HL-60 (cell line): ENCODE measurements around the gene KRT2.

ENCODE experiments used
- GABPA ChIP-seq: IDR thresholded peaks from 2 replicates; pipeline ENCODE4 v1.6.1; 2012; ENCODE audit warnings: low read depth
- POLR2AphosphoS5 ChIP-seq: IDR thresholded peaks from 2 replicates; pipeline ENCODE4 v1.6.1; 2012; ENCODE audit warnings: low read depth
- REST ChIP-seq: IDR thresholded peaks from 2 replicates; pipeline ENCODE4 v1.6.1; 2012; ENCODE audit warnings: low read depth; ENCODE audit not compliant: insufficient replicate concordance
- TF ChIP-seq, protein P1 (sequence below): IDR thresholded peaks from one replicate; pipeline ENCODE4 v1.5.1; 2011; ENCODE audit warnings: low read length, control low read depth, inconsistent platforms; ENCODE audit not compliant: insufficient read depth

DNA sequence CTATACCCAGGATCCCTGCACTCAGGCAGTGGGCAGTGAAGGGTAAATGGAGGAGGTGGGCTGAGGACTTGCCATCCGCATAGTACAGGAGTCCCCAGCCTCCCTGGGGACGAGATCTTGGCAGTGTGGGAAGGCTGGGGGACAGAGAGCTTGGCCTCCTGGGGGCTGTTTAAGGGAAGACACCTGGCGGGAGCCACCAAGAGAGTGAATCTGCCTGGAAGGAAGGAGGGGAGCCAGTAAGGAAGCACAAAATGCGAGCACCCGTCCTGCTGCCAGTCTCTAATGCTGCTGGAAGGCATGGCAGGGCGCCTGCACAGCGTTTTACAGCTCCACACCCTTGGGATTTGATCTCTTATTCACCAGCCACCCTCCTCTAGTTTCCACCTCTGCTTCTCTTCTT is 7.4 kb upstream of the KRT2 start:
- TF ChIP-seq, protein P1, sequence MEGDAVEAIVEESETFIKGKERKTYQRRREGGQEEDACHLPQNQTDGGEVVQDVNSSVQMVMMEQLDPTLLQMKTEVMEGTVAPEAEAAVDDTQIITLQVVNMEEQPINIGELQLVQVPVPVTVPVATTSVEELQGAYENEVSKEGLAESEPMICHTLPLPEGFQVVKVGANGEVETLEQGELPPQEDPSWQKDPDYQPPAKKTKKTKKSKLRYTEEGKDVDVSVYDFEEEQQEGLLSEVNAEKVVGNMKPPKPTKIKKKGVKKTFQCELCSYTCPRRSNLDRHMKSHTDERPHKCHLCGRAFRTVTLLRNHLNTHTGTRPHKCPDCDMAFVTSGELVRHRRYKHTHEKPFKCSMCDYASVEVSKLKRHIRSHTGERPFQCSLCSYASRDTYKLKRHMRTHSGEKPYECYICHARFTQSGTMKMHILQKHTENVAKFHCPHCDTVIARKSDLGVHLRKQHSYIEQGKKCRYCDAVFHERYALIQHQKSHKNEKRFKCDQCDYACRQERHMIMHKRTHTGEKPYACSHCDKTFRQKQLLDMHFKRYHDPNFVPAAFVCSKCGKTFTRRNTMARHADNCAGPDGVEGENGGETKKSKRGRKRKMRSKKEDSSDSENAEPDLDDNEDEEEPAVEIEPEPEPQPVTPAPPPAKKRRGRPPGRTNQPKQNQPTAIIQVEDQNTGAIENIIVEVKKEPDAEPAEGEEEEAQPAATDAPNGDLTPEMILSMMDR, result no peak
- TF ChIP-seq REST, result no peak
- no peak for TF ChIP-seq POLR2AphosphoS5
- no peak for TF ChIP-seq GABPA
